Pons (tissue), 1 donor: ENCODE data around the gene RXFP1.

Experiments
- DNase-seq: peaks from one replicate; pipeline ENCODE4 v3.0.0-alpha.2; 2016; ENCODE audit warnings: low spot score

RXFP1 gene

DNA sequence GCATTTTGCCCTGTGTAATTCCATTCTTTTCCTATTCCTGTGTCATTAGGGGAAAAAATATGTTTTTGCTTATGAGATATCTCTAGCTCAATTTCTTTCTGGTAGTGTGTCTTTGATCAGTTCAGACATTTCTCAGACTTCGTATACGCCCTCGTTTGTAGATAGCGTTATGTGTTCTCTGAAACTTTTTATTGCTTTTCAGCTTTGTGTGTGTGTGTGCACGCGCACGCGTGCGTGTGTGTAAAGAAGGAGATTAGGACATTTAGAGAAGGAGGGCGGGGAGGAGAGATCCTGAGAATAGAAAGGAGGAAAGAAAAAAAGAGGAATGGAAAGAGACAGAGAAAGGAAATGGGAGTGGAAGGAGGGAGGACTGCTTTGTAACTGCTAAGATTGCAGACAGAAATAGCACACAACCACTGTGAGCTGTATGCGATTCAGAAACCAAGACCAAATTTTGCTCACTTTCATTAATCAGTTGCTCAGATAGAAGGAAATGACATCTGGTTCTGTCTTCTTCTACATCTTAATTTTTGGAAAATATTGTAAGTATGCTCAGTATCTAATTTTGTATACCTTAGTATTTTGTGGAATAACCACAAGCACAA, at the start of gene RXFP1:
RXFP1 (plus strand) TSS at position 399 of the 605 bp plus-strand sequence; CDS start at position 494, 95 bp downstream.
- no peak for DNase-seq

DNA sequence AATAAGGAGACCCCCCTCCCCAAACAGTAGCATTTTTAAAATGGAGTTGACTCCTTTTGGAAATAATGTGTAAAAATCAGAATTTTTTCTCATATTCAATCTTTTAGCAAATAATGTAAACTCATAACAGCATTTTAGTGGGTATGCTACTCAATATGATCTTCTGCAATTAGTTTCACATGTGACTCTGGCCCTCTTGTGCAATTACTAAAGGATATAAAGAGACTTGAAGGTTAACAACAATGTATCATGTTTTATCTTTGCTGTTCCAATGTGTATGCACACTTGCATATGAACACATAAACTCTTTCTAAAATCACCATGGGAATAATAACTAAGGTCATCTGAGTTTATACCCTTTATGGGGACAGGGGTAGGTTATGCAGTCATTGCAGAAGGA, 39.9 kb upstream of the RXFP1 start:
- no peak for DNase-seq

DNA sequence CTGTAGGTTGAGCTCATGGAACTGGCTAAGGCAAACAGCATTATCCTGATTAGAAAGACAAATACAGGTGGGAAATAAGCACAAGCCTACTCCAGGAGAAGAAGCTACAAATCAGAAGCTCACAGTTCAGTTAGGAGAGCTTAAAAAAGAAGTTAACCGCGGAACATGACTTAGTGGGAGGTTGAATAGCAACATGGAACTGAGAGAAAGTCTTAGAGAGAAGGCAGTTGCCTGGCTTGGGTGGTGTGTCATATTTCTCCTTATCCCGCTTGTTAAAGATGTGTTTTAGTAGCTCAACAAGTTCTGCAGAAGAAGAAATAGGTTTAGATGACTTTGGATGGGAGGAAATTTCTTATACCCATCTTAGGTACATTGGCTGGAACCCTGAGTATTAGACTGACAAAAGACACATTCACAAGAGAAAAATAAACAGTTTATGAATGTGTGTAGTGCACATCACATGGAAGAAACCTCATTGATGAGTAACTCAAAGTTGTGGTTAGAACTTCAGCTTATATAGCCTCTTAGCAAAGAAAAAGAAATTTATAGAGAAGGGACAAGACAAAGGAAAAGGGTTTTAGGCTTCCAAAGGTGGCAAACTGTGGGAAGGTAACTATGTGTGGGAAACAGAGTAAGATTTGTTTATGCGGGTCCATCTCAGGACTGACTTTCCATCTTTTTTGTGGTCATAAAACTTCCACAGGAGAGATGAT, 37.4 kb upstream of the RXFP1 start:
- no peak for DNase-seq

DNA sequence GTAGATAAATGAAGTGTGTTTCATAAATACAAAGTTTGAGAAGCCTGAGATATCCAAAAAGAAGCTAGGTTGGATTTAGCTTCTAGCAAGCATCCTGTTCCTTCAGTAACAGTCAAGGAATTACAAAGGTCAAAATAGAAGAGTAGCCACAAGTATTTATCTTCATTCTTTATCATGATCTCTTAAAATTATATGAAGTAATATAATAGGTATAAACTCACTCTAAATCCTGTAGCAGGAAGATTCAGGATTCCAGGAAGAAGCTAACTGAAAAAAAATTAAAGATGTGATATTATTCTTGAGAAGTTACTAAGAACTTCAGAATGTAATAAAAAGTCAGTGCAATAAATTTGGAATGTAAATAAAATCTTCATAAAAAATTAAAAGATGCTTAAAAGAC, 31.1 kb upstream of the RXFP1 start:
- no peak for DNase-seq

DNA sequence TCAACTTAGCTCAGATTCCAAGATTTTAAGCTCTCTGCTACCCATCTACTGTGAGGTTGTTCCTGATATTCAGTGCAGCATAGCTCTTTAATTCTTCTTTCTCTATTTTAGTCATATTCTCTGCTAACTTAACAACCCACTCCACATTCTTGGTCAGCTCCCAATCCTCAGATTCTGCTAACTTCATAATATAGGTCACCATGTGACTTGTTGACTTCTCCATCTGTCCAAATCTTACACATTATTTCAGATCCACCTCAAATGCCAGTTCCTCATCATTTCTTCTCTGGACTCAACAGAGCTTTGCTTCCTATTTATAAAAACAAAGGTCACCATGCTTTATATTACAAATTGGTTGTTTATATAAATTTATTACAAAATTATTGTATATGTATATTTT, 29.3 kb upstream of the RXFP1 start:
- no peak for DNase-seq

DNA sequence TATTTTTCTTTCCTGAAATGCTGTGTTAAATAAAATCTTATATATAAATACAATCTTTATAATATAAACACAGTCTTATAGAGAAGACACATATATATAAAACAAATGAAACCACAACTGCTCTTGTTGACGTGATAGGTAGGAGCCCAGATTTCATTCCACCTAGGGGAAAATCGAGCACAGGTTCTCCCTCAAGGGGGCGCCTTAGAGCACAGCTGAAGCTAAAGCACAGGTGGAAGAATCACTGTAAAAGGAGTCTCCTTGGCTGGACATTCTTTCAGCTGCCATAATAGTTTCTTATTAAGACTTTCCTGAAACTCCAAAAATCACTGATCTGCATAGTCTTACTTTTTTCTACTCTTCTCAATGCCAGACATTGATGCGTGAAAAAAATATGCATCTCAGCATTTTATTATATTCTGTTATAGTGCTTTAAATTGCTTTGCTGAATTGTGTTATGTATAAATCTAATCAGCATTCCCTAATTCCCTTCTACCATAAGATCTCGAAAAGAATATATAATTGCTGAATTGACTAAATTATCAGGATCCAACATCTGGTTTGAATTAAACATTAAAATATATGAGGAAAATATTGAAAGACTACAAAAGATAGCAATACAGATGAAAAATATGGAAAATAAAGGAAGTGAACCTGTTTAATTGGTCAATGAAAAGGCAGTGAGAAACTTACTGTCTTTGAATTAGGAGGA, 25.5 kb upstream of the RXFP1 start:
- DNase-seq: no peak

DNA sequence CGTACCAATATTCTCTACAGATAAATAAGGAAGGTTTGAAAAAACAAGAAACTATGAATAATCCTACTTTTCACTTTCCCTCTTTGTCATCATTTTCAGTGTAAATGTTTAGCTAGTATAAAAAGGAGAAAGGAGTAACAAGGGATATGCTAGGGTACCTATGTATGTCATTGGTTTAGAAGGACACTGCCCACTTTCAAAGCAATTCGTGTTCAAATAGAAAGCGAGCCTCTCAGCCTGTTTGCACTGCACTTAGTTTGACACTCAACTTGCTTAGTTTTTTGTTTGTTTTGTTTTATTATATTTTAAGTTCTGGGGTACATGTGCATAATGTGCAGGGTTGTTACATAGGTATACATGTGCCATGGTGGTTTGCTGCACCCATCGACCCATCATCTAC, 21.6 kb upstream of the RXFP1 start:
- no peak for DNase-seq

DNA sequence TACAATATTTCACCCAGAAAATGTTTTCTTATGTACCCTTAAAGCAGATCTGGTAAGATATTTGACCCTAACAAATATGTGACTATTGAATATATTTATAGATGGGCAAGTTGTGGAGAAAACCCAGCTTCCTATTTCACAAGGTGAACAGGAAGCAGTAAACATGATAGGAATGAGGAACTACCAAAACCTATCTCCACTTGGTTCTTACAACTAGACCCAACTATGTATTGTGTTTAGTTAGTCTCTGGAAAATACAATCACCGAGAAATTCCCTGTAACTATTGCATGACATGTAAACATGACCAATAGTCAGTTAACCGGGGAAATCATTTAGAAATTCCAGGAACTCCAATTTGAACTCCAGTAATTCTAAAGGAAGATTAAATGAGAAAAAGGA, 8.4 kb upstream of the RXFP1 start:
- no peak for DNase-seq

DNA sequence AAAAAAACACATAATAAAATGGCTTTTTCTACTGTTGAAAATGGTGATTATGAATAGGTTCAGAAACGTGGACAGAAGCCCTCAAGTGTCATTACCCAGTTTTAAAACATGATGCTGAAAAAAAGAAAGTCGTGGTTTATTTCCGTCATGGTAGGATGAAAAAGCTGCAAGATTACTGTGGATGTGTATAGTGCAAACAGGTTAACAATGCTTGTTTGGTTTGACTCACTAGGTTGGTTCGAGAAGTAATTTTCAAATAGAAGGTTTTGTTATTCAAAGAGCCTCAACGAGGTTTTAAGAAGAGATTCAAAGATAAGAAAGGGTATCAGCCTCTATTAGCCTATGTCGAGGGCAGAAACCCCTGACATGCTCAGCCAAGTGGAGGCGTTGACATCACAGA, 2.5 kb upstream of the RXFP1 start:
- DNase-seq: no peak

DNA sequence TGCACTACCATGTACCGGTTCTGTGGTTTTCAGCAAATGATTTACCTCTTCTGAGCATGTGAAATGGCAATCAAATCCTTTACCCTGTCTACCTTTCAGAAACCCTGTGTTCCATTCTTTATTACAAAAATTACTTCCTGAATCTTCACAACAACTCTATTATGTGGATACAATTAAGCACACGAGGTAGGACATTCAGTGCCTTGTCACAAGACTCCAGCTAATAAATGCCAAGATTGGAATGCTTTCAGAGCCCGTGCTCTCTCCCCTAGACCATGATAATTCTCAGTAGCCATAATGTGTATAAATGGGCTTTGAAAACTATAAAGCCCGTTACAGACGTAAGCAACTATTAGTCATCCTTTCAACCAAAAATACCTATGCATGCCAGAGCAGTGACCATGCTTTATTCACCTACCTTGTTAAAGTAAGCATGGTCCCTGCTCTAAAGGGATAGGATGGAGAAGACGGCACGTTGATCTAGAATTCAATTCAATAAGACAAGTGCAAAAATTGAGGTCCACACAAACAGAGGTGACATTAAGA, 2.4 kb downstream of the RXFP1 start:
- no peak for DNase-seq

DNA sequence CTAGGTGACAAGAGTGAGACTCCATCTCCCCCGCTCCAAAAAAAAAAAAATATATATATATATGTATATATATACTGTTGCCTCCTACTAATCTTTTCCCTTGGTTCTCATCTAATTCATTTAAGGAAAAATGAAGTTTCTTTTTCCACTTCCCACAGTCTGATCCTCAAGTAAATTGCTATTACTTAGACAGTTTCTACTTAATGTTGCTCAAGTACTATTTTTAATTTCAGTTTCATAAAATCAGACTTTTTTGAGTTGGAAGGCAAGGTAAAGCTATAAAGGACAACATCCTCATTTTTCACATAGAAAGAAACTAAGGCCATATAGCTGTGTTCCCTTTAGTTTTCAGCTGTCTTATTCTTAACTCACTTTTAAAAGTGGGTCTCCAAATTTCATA, 5.8 kb downstream of the RXFP1 start:
- no peak for DNase-seq

DNA sequence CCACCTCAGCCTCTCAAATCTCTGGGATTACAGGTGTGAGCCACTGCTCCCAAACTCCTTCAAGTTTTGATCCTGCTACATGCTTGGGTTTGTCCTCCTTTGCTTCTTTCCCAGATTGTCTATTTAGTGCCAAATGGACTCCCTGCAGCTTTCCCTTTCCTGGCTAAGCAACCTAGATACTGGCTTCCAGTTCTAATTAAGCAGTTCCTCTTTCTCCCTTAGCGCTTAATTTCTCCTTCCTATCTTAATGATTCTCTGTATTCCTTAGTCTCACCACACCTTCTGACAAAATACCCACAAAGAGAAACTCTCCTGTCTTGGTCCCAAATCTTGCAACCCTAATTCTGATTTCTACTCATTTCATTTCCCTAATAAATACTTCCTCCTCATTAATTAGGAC, 7.8 kb downstream of the RXFP1 start:
- DNase-seq: no peak

DNA sequence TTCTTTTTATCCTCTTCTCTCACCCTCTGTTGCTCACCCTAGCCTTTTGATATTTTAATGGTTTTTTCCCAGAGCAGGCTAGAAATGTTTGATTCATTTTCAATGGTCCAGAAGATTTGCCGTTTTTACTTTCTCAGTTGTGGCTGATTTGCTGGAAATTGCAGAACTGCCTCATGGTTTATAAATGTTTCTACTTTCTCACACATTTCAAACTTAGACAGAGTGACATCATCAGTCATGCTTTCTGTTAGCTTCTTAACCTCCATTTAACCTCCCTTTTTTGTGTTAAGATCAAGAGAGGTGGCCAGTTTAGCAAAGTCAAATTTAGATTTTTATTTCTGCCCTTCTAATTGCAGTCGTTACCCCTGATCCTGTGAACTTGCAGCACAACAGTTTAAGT, 8.7 kb downstream of the RXFP1 start:
- DNase-seq: no peak

DNA sequence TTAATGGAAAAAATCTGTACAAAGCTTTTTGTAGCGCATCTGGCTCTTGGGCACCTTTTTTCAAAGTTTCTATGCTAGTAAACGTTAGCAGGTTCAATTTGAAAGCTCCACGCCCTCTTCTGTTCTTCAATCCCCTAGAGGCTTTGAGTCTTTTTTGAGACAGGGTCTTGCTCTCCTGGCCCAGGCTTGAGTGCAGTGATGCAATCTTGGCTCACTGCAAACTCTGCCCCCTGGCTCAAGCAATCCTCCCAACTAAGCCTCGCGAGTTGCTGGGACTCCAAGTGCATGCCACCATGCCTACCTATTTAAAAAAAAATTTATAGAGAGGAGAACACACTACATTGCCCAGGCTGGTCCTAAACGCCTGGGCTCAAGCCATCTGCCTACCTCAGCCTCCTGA, 9.2 kb downstream of the RXFP1 start:
- no peak for DNase-seq

DNA sequence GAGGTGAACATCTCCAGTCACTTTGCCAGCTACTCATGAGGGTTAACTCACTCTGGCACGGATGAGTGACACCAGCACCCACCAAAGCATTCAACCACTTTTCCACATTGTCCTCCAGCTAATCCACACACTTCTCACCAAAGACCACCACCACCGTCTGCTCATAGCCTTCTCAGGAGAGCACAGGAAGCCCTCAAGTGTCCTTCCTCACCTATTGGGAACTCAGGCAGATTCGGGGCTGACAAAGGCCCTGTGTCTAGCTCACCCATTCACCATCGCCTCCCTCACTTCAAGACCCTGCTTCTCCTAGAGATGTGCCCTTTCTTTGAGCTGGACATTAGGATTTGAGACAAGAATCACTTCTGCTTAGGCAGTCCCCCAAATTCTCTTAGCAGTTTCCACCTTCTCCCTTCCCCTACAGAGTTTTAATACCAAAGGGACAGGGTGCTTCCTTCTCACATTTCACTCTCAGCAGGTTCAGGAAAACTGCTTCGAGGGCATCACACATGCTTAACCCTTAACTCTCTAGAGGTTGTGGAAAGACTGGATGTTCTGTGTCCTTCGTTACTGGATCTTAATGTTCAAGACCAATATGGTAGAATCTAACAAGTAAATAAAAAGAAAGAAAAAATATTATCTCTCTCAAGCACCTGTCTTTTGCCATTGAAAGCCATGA, 11.0 kb downstream of the RXFP1 start:
- DNase-seq: no peak

DNA sequence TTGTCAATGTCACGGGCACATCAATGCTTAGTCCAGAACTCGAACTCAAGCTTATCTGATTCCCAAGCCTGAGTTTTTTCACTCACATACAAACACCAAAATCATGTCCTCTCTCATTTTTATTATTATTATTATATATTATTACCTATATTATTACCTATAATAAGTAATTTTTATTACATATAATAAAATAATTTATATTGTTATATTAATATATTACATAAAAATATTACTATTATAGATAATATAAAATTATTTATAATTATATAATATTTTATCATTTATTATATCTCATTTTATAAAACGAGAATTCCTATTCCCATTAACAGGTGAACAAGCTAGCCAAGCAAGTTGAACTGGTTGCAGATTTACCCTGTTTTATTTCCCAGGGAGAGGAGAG, 13.0 kb downstream of the RXFP1 start:
- no peak for DNase-seq

DNA sequence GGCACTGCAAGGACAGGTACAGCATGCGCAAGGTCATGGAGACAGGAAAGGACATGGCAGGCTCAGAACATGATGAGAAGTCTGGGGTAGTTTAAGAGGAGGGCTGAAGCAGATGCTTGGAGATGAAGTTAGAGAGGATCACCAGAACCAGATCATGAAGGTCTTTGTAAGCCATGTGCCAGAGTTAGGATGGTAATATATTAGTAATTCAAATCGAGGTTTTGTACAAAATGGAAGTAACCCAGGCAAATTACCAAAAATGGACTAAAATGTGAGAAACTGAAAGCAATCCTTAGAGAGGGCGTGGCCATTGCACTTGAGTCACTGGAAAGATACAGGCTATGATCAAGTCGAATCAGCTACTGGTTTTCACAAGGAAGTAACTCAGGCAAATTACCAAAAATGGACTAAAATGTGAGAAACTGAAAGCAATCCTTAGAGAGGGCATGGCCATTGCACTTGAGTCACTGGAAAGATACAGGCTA, 13.5 kb downstream of the RXFP1 start:
- no peak for DNase-seq

DNA sequence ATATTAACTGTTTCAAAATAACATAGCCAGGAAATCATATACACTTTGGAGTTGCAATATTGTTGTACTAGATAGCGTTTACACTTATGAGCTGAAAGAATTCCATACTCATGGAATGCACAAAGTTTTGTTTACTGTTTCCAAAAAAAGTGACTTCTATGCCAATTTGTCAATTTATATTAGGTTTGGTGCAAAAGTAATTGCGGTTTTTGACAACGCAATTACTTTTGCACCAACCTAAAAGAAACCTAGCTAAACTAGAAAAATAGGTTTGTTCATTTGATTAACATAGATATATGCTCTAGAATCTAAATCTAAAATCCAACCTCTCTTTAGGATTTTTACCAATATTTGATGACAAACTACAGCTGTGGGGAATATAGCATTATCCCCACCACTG, 15.2 kb downstream of the RXFP1 start:
- DNase-seq: no peak

DNA sequence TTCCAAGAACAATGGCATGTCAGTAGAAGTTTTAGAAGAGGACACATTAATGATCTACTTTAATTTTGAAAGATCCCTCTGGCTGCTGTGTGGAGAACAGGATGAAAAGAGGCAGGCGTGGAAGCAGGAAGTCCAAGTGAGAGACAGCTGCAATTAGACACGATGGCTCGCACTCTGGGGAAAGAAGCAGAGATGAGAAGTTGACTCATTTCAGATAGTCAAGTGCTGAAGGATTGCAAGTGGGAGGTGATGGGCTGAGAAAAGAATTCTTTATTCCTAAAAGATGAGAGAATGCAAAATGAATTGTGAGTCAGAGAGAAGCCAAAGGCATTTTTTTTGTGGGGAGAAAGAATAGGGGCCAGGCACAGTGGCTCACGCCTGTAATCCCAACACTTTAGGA, 16.5 kb downstream of the RXFP1 start:
- no peak for DNase-seq

DNA sequence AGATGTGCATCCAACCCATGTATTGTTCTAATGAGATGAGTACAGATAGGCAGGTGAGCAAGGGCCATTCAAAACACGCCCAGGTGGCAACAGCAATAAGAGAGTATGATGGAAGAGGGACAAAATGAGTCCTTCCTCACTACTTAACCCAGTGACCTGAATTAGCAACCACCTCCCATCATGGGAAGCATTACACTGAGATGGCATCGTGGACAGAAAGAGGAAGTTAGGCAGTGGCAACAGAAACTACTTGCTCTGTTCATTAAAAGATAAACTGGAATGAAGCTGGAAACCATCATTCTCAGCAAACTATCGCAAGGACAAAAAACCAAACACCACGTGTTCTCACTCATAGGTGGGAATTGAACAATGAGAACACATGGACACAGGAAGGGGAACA, 17.2 kb downstream of the RXFP1 start:
- no peak for DNase-seq

DNA sequence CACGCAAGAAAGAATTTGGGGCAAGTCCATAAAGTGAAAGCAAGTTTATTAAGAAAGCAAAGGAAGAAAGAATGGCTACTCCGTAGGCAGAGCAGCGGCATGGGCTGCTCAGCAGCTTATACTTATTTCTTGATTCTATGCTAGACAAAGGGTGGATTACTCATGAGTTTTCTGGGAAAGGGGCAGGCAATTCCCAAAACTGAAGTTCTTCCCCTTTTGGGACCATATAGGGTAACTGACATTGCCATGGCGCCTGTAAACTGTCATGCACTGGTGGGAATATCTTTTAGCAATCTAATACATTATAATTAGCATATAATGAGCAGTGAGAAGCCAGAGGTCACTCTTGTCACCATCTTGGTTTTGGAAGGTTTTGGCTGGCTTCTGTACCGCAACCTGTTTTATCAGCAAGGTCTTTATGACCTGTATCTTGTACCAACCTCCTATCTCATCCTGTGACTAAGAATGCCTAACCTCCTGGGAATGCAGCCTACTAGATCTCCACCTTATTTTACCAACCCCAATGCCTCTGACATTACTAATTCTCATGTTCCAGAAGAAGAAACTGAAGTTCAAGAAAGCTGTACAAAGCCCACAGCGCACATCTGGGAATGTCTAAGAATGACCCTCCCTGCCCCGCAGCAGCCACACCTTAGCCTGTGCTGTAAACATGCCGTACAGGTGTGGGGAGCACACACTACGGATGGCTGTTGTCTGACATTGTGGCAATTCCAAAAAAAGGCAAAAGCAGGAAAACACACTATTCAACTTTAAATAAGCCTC, 18.6 kb downstream of the RXFP1 start:
- no peak for DNase-seq

DNA sequence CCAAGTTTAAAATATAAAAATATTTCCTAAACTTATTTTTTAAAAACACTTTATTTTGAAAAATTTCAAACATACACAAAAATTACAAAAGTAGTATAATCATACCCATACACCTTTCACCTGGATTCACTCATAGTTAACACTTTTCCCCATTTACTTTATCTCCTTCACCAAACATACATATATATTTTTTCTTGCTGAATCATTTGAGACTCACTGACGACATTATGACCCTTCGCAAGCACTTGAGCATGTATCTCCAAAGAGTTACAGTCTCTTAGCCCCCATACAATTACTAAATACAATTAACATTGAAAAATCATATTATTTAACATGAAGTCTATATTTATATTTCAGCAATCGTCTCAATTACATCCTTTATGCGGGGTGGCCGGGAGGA, 19.8 kb downstream of the RXFP1 start:
- no peak for DNase-seq
